Hypothalamus (tissue), 51 donors: Measurements from ENCODE around the gene MRPS18A.
A peak's percentile ranks its signal among the peaks of the same experiment; 100 is the strongest.
"Not testable (repeated sequence)": the region's sequence is repeated elsewhere in the genome, so short reads cannot be mapped to it uniquely, and the experiment has no call there.

ENCODE experiments used
- DNase-seq, 51 donors: peaks; one replicate each; lab custom pipeline; 2025; lab: John Stamatoyannopoulos, UW

The MRPS18A gene

GRCh38 chr6:43644940-43645612 is 42.5 kb downstream of the MRPS18A start, which contains the start of gene RSPH9:
TSS of gene RSPH9 (plus strand) at chr6:43645036. CDS start at chr6:43645099, 63 bp downstream.
- DNase-seq = peak in 21 of 51 donors; percentile 10 to 52 (median 26)

GRCh38 chr6:43639984-43640800 is 47.4 kb downstream of the MRPS18A start:
- DNase-seq = no peak

DNA sequence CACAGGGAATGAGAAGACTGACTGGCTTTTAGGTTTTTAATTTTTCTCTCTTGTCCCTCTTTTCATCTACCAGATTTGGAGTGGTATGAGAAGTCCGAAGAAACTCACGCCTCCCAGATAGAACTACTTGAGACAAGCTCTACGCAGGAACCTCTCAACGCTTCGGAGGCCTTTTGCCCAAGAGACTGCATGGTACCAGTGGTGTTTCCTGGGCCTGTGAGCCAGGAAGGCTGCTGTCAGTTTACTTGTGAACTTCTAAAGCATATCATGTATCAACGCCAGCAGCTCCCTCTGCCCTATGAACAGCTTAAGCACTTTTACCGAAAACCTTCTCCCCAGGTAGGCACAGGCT is 51.3 kb downstream of the MRPS18A start:
- DNase-seq = peak in 1 of 51 donors; percentile 35

DNA sequence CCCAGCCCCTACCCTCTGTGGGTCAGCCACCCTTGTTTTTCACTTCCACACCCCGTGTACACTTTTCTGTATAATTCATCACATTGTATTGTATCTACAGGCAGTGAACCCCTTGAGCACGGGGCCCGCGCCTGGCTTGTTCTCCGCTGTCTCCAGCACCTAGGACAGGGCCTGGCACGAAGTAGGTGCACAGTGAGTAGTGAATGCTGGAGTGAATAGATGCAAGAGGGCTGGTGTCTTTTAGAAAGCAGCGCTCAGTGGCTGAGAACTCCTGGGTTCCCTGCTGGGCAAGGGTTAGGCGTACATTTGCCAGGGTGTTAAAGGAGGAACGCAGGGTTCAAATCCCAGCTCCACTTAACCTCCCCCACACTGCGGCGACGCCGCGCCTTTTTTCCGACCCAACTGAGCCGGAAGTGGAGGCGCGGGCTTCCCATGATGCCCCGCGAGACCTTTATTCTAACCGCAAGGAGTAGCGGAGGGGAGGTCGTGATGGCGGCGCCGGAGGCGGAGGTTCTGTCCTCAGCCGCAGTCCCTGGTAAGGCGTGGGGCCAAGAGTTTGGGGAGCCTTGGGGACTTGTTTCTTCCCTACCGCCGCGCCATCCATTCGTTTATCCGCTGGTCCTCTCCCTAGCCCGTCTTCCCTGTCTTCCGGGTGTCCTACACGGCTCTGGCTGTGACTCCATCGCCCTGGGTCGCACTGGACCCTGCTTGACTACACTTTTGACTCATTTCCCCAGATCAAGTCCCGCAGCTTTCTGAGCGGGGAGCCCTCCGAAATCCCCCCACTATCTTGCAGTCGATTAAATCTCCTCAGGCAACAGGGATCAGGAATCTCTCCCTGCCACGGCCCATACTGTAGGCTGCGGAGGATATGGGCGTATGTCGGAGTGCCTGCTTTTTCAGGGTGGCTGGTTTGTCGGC is 51.9 kb downstream of the MRPS18A start, which contains the start of gene MAD2L1BP:
TSS of gene MAD2L1BP (plus strand) at position 454 of the 921 bp plus-strand sequence. CDS start at position 490, 36 bp downstream.
- peak; percentile 29 to 90 (median 71) for DNase-seq

- DNase-seq = no peak
These were observed 52.8 kb downstream of the MRPS18A start for GRCh38 chr6:43634702-43635303.

- DNase-seq = not testable (repeated sequence)
These were observed 54.6 kb downstream of the MRPS18A start for GRCh38 chr6:43633002-43633401.

DNA sequence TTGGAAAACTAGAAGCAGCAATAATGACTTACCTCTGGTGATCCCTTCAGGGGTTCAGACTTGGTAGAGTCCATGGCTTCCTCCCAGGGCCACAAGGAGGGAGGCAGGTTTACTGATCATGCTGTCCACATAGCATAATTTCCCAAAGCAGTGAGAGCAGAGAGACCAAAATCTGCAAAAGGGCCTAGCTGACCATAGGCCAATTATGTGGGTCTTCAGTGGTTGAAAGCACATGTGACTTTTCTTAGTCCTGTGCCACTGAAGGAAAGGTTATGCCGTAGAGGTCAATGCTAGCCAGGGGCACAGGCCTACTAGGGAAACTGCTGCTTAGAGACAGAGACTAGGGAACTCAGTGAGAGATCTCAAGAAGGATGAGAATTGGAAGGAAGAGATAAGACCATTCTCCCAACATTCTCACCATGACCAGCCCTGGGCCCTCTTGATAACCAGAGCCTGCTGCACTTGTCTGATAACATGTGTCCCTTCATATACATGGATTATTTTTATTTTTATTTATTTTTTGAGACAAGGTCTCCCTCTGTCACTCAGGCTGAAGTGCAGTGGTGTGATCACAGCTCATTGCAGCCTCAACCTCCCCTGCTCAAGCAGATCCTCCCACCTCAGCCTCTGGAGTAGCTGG is 56.5 kb downstream of the MRPS18A start:
- no peak for DNase-seq

DNA sequence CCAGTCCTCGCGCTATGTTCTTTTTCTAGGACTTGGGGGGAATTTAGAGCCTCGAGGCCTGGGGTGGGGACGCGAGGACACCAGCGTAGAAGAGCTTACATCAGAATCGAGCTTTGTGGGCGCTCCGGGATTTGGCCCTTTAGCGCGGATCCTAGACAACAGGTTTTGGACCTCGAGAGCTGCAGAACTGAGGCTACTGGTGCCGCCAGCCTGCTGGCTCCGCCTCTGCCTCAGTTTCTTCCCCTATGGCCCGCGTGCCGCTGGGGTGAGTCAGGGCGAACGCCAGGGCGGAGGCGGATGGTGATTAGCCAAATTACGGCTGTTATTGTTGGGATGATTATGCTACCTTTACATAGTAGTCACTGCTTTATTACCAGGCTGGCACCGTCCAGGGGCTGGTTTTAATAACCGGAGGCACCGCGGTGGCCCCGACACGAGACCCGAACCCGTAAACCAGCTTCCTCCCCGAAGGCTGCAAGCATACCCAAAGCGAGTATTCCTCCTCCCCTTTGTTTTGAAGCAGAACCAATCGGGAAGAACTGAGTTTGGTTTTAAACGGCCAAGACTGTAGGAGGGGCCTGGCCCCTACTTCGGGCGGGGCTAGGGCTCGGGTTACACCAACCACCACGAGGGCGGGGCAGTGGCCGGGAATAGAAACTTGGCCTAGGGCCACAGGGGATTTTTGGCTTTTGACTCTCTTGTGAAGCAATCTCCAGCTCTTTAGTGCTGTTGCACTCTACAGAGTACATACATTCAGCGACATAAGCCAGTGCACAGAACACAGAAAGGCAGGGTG is 57.9 kb downstream of the MRPS18A start:
- DNase-seq = peak in 50 of 51 donors; percentile 39 to 90 (median 74)

GRCh38 chr6:43629104-43629504 is 58.5 kb downstream of the MRPS18A start, which contains the start of gene GTPBP2:
TSS of gene GTPBP2 (minus strand) at chr6:43629264. CDS start at chr6:43629162, 102 bp downstream.
- peak; percentile 73 to 100 (median 98) for DNase-seq

DNA sequence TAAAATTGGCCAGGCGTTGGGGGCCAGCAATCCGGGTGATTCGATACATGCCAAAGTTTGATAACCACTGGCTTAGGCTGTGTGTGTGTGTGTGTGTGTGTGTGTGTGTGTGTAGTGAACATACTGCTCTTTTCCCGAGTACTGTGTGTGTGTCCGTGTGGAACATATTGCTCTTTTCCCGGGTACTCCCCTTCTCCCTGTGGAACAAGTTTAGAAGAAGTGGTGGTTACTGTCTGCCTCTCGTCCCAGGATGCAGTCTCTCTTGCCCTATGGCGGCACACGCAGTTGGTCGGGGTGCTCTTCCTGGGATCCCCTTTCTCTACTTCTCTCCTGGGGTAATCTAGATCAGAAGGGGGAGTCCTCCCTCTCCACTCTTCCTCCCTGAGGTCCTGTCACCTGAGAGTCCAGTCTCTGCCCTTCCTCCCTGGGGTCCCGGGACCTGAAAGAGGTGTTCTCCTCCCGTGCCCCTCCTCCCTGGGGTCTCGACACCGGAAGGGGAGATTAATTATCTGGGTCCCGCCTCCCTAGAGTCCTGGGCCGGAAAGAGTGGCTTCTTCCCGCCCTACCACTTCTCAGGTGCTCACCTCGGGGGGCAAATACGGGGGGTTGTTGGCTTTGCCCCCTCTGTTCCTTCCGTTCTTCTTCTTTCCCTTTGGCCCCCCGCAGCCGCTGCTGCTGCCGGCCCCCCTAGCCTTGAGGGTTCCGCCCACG is 59.0 kb downstream of the MRPS18A start:
- DNase-seq = peak in 17 of 51 donors; percentile 13 to 60 (median 35)

GRCh38 chr6:43627008-43627825 is 60.4 kb downstream of the MRPS18A start:
- peak in 19 of 51 donors; percentile 4 to 68 (median 19) for DNase-seq

- no peak for DNase-seq
These were observed 62.1 kb downstream of the MRPS18A start for GRCh38 chr6:43625393-43625992.

DNA sequence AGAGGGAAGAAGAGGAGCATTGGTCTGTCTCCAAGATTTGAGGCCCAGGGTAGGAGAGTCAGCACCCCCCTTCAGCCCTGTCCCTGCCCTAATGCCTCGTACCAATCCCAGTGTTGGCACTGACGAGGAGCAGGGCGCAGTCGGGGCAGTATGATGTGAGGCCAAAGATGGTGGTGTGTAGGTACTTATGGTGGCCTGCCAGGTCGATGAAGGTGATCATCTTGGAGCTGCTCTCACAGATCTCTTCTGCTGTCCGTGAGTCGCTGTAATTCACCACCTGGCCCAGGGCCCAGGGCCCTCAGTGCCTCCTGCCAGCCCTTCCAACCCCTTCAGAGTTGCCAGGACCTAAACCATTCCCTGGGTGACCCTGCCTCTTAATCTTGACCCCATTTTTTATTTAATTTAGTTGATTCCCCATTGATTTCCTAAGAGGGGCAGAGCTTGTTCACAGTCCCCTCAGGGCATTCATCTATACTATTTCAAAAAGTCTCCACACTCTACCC is 62.8 kb downstream of the MRPS18A start:
- no peak for DNase-seq

- DNase-seq = no peak
These were observed 63.5 kb downstream of the MRPS18A start for GRCh38 chr6:43623880-43624785.

DNA sequence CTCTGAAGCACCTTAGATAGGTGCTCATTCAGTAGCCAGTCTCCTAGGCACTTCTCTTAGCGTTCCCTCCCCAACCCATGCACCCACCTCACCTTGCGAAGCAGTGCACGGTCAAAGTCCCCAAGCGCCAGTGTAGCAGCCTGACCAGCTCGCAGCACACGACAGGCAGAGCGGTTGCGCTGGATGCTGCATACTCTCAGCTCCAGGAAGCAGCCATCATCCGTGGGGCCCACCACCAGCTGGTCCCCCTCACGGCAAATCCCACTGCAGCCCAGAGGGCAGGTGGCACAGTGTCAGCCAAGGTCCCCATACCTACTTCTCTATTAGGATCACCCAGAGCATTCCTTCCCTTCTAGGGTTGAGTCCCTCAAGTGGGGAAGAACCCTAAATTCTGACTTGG is 65.0 kb downstream of the MRPS18A start:
- DNase-seq = no peak

DNA sequence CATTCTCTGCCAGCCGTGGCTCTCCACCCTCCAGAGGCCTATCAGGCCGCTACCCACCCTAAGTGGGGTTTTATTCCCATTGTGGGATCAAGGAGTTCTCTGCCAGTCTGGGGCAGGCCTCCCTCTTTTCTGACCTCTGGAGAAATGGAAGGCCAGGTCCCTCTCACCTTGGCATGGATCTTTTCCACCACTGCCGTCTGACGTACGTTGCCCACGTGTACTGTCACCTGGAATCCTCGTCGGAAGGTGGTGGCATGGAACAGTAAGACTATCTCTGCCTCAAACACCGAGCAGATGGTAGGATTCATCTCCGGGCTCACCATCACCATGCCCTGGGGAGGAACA is 65.8 kb downstream of the MRPS18A start:
- no peak for DNase-seq
